Omental fat pad (tissue), 4 donors: Measurements from ENCODE around the gene C9orf72. TPM values are rescaled to one million over a fixed set of nuclear protein-coding genes. Genes with fewer than 3 reads are reported as not detected.

Experiments used
- ATAC-seq: fragments of 150-250 bp; one replicate; pipeline ENCODE4 v1.9.1; 2016; ENCODE audit warnings: mild to moderate bottlenecking, moderate library complexity; ENCODE audit not compliant: low FRiP score
- DNase-seq: peaks from one replicate; pipeline ENCODE4 v3.0.0-alpha.2; 2019; ENCODE audit warnings: low spot score
- total RNA-seq, 4 donors: library from RNA; depleted of rRNA; stranded (reverse); fragments of >200 nt; gene quantifications; one replicate each; pipeline ENCODE4 v1.1.0, GENCODE V29; 2016
- TF ChIP-seq, protein P1 (sequence below), 3 donors: fragments of 450-650 bp; IDR thresholded peaks; one replicate each; pipeline ENCODE4 v1.5.1; 2016 to 2017; ENCODE audit warnings: antibody characterized with exemption in 3 of 3, mild to moderate bottlenecking in 3 of 3, moderate library complexity in 2 of 3

Gene C9orf72
- total RNA-seq, 4 donors from 2014 or later: 28.6 to 48.6 (median 31.2) TPM

DNA sequence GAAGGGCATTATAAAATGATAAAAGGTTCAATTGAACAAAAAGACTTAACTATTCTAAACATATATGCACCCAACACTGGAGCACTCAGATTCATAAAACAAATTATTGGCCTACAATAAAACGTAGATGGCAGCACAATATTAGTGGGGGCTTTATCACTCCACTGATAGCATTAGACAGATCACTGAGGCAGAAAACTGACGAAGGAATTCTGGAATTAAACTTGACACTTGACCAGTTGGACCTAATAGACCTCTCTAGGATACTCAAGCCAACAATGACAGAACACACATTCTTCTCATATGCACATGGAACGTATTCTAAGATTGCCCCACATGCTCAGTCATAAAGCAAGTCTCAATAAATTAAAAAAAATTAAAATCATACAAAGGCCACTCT, 18.4 kb upstream of the C9orf72 start:
- TF ChIP-seq, protein P1, sequence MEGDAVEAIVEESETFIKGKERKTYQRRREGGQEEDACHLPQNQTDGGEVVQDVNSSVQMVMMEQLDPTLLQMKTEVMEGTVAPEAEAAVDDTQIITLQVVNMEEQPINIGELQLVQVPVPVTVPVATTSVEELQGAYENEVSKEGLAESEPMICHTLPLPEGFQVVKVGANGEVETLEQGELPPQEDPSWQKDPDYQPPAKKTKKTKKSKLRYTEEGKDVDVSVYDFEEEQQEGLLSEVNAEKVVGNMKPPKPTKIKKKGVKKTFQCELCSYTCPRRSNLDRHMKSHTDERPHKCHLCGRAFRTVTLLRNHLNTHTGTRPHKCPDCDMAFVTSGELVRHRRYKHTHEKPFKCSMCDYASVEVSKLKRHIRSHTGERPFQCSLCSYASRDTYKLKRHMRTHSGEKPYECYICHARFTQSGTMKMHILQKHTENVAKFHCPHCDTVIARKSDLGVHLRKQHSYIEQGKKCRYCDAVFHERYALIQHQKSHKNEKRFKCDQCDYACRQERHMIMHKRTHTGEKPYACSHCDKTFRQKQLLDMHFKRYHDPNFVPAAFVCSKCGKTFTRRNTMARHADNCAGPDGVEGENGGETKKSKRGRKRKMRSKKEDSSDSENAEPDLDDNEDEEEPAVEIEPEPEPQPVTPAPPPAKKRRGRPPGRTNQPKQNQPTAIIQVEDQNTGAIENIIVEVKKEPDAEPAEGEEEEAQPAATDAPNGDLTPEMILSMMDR (IDR thresholded peaks at IDR 0.05): no peak

GRCh38 chr9:27591093-27591492, 17.8 kb upstream of the C9orf72 start:
- ATAC-seq (no peak), DNase-seq (no peak)
- TF ChIP-seq, protein P1 (IDR thresholded peaks at IDR 0.05): no peak

More for the DNA sequence above, 18.4 kb upstream of the C9orf72 start:
- ATAC-seq (no peak), DNase-seq (no peak)

GRCh38 chr9:27590651-27591050, 17.4 kb upstream of the C9orf72 start:
- ATAC-seq (no peak), DNase-seq (no peak)
- TF ChIP-seq, protein P1 (IDR thresholded peaks at IDR 0.05): no peak

DNA sequence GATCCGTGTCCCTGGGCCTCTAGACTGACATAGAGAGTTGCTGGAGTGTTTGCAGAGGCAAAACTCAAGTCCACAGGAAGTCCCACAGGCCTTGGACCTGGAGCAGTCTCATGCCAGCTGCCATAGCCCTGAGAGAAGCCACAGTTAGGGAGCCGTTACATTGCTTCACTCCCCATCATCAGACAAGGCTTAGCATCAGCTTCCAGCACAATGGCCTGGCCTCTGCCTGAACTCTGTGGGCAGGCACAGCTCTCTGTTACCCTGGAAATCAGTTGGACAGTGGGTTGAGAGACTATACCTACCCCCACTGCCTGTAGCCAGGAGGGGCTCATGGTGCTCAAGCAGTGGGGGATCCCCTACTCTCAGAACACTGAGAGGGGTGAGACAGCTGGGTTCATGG, 16.2 kb upstream of the C9orf72 start:
- TF ChIP-seq, protein P1 (IDR thresholded peaks at IDR 0.05): no peak
- ATAC-seq: no peak
- DNase-seq: no peak

- TF ChIP-seq, protein P1 (IDR thresholded peaks at IDR 0.05): no peak
- DNase-seq: no peak
- no peak for ATAC-seq
These were observed 13.0 kb upstream of the C9orf72 start for GRCh38 chr9:27586304-27586703.

- ATAC-seq (no peak), DNase-seq (no peak)
- TF ChIP-seq, protein P1 (IDR thresholded peaks at IDR 0.05): no peak
These were observed 11.7 kb upstream of the C9orf72 start for GRCh38 chr9:27584931-27585330.

DNA sequence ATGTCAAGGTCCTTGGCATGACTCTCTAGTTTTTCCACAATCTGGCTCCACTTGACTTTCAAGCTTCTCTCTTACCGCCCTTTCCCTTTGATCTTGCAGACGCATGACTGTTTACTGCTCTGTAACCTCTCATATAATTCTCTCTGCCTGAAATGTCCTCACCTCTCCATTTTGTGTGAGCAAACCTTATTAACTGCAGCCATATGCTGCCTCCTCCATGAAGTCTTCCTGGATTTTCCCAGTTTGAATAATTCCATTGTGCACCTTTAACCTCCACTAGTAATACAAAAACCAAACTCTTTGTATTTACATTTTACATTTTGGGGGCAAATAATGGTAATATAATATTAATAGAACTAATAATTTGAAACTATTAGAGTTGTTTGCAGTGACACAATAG, 9.5 kb upstream of the C9orf72 start:
- DNase-seq: no peak
- ATAC-seq: no peak
- TF ChIP-seq, protein P1 (IDR thresholded peaks at IDR 0.05): no peak
